Activated naive CD8-positive, alpha-beta T cell treated with anti-CD3 and anti-CD28 coated beads, Interleukin-2, amount 50 U/mL, for 24 hours (primary cell): Measurements from ENCODE around the gene USP44.

ENCODE experiments used
- ATAC-seq: fragments of 150-1000 bp; cut with Tn5 transposase; one replicate; pipeline ENCODE4 v1.10.0; 2021
- DNase-seq: peaks from one replicate; pipeline ENCODE4 v3.0.0; 2021
- H3K27ac Mint-ChIP-seq: one replicate; pipeline ENCODE4 v1.8.0; 2021; ENCODE audit warnings: mild to moderate bottlenecking, mixed read lengths
- H3K27me3 Mint-ChIP-seq: one replicate; pipeline ENCODE4 v1.8.0; 2021; ENCODE audit warnings: mixed read lengths
- H3K36me3 Mint-ChIP-seq: one replicate; pipeline ENCODE4 v1.8.0; 2021; ENCODE audit warnings: low read depth, mixed read lengths
- H3K4me1 Mint-ChIP-seq: one replicate; pipeline ENCODE4 v1.8.0; 2021; ENCODE audit warnings: mixed read lengths
- H3K4me3 Mint-ChIP-seq: one replicate; pipeline ENCODE4 v1.8.0; 2021; ENCODE audit warnings: mild to moderate bottlenecking, moderate library complexity, mixed read lengths
- H3K9me3 Mint-ChIP-seq: one replicate; pipeline ENCODE4 v1.8.0; 2021; ENCODE audit warnings: mixed read lengths

USP44 gene

DNA sequence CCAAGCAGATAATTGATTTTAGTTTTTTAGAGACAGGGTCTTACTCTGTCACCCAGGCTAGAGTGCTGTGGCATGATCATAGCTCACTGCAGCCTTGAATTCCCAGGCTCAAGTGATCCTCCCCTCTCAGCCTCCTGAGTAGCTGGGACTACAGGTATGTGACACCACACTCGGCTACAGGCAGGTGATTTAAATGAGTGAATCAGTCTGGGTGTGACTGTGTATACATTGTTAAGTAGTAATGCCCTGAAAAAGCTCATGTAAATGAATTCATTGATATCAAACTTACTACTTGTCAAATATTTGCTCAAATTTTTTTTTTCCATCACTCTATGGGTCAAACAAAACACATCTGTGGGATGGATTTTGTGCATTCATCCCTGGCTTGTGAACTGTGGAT lies 6.3 kb upstream of the USP44 start:
- peaks cover 2% of the 10 kb centered on the region for H3K36me3 Mint-ChIP-seq
- no peak for ATAC-seq

DNA sequence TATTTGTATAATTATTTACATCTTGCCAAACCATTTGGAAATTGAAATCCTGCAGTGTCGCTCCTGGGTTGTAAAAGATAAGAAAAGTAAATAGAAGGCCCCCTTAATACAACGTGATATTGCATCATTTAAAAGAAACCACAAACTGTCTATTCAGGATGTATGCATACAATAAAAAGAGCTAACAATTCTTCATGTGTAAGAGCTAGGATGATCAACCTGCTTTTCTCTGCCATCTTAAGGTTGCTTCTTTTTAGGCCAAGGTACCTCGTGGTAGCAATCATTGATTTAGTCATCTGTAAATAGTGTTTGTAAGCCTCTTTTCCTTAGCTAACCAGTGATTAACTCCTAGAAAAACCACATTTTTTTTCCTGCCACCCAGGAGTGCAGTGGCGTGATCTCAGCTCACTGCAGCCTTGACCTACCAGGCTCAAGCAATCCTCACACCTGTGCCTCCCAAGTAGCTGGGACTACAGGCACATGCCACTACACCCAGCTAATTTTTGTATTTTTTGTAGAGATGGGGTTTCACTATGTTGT lies 3.3 kb upstream of the USP44 start:
- DNase-seq (no peak), ATAC-seq (peak; percentile 20)
- Mint-ChIP-seq H3K27ac (peak overlapping the region; percentile 69), H3K9me3 (peaks cover 2% of the 10 kb centered on the region), H3K27me3 (no peaks in the 10 kb centered on the region), H3K4me3 (no peak overlapping the region), H3K4me1 (peaks cover 42% of the 10 kb centered on the region), H3K36me3 (peaks cover 4% of the 10 kb centered on the region)

More for the DNA sequence above, 6.3 kb upstream of the USP44 start:
- Mint-ChIP-seq H3K9me3 (no peaks in the 10 kb centered on the region), H3K4me3 (no peak overlapping the region), H3K4me1 (peaks cover 21% of the 10 kb centered on the region), H3K27me3 (no peaks in the 10 kb centered on the region), H3K27ac (no peak overlapping the region)
- no peak for DNase-seq

- peak; percentile 12 for ATAC-seq
- Mint-ChIP-seq H3K9me3 (peaks cover 8% of the 10 kb centered on the region), H3K36me3 (peaks cover 9% of the 10 kb centered on the region), H3K27ac (peak overlapping the region; percentile 90), H3K27me3 (no peaks in the 10 kb centered on the region), H3K4me1 (peaks cover 47% of the 10 kb centered on the region), H3K4me3 (peak overlapping the region; percentile 84)
- peak; percentile 33 for DNase-seq
Measured at GRCh38 chr12:95553197-95553943, 2.1 kb upstream of the USP44 start.

DNA sequence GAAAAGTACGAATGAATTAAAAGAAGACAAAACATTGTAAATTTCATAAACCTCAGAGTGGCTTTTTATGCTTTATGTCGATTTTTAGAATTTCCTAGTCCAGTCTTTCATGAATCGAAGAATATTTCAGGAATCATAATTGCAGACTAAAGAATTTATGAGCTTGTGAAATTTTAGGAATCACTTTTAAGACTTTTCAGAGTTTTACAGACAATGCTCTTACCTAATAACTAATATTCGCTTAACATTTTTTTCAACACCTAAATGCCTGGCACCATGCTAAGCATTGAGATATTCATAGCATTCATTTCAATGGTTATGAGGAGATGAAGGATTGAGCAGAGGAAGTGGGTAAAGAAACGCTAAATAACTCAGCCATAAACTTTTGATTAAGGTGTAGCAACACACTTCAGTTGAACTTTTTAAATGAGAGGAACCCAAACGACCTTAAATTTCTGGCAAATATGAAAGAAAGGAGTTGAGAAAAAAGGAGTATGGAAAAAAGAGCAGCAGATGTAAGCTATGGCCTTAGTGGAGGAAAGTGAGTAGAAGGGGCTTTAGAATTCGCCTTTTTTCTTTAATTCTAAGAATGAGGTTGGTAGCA lies 739 bp upstream of the USP44 start:
- peak overlapping the region; percentile 84 for H3K4me3 Mint-ChIP-seq
- H3K9me3 Mint-ChIP-seq = peaks cover 8% of the 10 kb centered on the region
- ATAC-seq = no peak
- no peaks in the 10 kb centered on the region for H3K27me3 Mint-ChIP-seq
- peaks cover 57% of the 10 kb centered on the region for H3K4me1 Mint-ChIP-seq
- peaks cover 9% of the 10 kb centered on the region for H3K36me3 Mint-ChIP-seq
- H3K27ac Mint-ChIP-seq = peak overlapping the region; percentile 90
- DNase-seq = no peak

DNA sequence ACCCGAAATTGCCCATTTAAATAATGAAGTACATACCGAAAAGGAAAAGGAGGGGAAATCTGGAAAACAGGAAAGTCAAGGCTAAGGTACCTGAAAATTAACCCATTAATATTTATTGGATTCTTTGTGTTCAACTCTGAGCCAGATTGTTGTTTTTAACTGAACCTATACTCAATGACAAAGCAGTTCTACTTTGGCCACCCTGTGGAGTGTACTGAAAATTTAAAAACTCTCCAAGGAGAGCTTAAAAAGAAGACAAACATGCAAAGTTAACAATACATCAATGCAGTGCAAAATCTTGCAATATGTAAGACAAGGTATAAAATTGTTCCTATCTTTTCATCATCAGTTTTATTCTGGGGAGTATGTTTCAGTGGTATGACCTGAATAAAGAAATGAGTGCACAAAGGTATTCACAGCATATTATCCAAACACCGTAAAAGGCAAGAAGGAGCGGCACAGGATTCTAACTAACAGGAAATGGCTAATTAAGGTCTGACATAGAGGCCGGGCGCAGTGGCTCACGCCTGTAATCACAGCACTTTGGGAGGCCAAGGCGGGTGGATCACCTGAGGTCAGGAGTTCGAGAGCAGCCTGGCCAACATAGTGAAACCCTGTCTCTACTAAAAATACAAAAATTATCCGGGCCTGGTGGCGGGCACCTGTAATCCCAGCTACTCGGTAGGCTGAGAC lies 1.7 kb downstream of the USP44 start:
- no peaks in the 10 kb centered on the region for H3K27me3 Mint-ChIP-seq

GRCh38 chr12:95548539-95549391 lies 2.5 kb downstream of the USP44 start:
- no peaks in the 10 kb centered on the region for H3K27me3 Mint-ChIP-seq
- H3K9me3 Mint-ChIP-seq = peaks cover 8% of the 10 kb centered on the region
- H3K27ac Mint-ChIP-seq = peak overlapping the region; percentile 84
- H3K4me3 Mint-ChIP-seq = peak overlapping the region; percentile 87
- DNase-seq = peak; percentile 76
- ATAC-seq = peak; percentile 66
- H3K36me3 Mint-ChIP-seq = peaks cover 9% of the 10 kb centered on the region
- H3K4me1 Mint-ChIP-seq = peaks cover 66% of the 10 kb centered on the region

More for the DNA sequence above, 1.7 kb downstream of the USP44 start:
- Mint-ChIP-seq H3K9me3 (peaks cover 8% of the 10 kb centered on the region), H3K4me3 (peak overlapping the region; percentile 87), H3K27ac (peak overlapping the region; percentile 84), H3K36me3 (peaks cover 9% of the 10 kb centered on the region), H3K4me1 (peaks cover 72% of the 10 kb centered on the region)
- no peak for DNase-seq
- no peak for ATAC-seq

- H3K9me3 Mint-ChIP-seq = peaks cover 8% of the 10 kb centered on the region
- H3K27me3 Mint-ChIP-seq = no peaks in the 10 kb centered on the region
- peaks cover 60% of the 10 kb centered on the region for H3K4me1 Mint-ChIP-seq
- peak; percentile 50 for DNase-seq
- H3K36me3 Mint-ChIP-seq = peaks cover 9% of the 10 kb centered on the region
- H3K4me3 Mint-ChIP-seq = peak overlapping the region; percentile 87
- peak overlapping the region; percentile 84 for H3K27ac Mint-ChIP-seq
- peak; percentile 41 for ATAC-seq
Measured at GRCh38 chr12:95548056-95548538, 3.2 kb downstream of the USP44 start.

DNA sequence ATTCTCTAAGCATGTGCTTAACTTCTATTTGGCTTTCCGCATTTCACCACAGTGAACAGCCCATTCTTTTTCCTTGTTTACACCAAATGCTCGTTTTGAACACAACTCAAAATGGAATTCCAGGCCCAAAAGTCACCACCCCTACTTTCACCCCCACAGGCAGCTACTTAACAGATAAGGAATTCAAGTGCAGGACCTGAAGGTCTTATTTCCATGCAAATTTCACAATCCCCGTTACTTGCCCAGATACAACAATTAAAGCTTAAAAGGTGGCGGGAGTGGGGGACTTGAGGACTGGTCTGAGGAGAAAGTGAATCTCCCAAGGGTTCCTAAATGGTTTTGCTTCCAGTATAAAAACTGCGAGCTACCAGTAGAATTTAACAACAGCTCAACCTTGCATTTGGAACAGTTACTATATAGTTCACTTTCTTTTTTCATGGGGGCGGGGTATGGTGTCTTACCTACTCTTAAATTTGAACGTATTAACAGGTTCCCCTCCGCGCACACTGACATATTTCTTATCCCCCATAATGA lies 3.7 kb downstream of the USP44 start:
- Mint-ChIP-seq H3K36me3 (peaks cover 7% of the 10 kb centered on the region), H3K4me1 (peaks cover 57% of the 10 kb centered on the region), H3K9me3 (peaks cover 8% of the 10 kb centered on the region), H3K27me3 (no peaks in the 10 kb centered on the region), H3K27ac (peak overlapping the region; percentile 84), H3K4me3 (peak overlapping the region; percentile 87)
- DNase-seq = no peak
- peak; percentile 27 for ATAC-seq

- DNase-seq = no peak
- peaks cover 7% of the 10 kb centered on the region for H3K36me3 Mint-ChIP-seq
- ATAC-seq = no peak
- peaks cover 48% of the 10 kb centered on the region for H3K4me1 Mint-ChIP-seq
- H3K9me3 Mint-ChIP-seq = peaks cover 8% of the 10 kb centered on the region
- no peak overlapping the region for H3K4me3 Mint-ChIP-seq
- H3K27me3 Mint-ChIP-seq = no peaks in the 10 kb centered on the region
- no peak overlapping the region for H3K27ac Mint-ChIP-seq
Measured at GRCh38 chr12:95546491-95546813, 4.8 kb downstream of the USP44 start.

DNA sequence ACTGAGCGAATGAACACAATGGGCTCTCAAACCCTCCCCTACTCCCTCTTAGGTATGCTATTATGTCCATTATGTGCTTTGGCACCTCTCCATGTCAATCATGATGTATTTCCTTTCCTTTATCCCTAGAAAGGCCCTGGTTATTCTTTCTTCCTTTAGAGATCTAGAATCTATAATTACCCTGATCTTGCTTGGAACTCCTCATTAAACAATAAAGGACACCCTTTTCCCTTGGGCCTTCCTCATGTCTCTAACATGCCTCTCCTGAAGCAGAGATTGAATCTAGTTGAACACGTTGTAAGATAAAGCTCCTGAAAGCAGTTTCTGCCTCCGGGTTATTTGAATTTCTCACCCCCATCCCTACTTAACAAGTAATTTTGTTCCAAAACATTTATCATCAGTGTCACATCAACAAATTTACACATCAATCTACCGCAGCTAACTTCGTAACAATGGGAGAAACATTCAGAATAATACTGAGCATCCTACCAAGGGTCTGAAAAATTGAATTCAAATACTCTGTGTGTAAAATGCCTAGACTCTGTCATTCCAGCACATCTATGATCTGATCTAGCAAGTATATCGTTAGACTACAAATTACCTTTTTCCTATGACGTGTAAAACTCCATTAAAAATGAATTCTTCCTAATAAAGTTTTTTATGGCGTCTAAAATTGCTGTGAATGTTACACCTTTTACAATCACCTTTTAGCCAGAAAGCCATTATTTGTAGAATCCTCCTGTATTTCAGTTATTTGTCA lies 5.4 kb downstream of the USP44 start:
- DNase-seq = no peak
- no peaks in the 10 kb centered on the region for H3K27me3 Mint-ChIP-seq
- peaks cover 42% of the 10 kb centered on the region for H3K4me1 Mint-ChIP-seq
- ATAC-seq = no peak
- H3K27ac Mint-ChIP-seq = no peak overlapping the region
- no peak overlapping the region for H3K4me3 Mint-ChIP-seq
- H3K9me3 Mint-ChIP-seq = peaks cover 8% of the 10 kb centered on the region
- peaks cover 7% of the 10 kb centered on the region for H3K36me3 Mint-ChIP-seq

DNA sequence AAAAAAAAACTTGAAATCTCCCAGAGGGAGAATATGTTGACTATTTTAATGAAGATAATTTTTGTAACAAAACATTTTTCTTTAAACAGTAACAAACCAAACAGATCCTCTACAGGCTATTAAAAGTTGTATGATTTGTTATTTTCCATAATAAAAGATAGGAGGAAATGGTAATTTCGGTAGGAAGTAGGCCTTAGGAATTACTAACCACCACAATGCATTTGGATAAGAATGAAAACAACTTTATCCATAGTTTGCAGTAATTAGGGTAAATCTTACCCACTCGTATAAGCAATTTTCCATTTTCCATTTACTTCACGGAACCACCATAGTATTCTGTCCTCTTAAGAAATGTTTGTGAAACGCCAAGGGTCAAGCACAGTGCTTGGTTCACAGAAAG lies 6.0 kb downstream of the USP44 start:
- H3K9me3 Mint-ChIP-seq = peaks cover 8% of the 10 kb centered on the region
- H3K36me3 Mint-ChIP-seq = peaks cover 7% of the 10 kb centered on the region
- ATAC-seq (no peak), DNase-seq (no peak)
- H3K27me3 Mint-ChIP-seq = no peaks in the 10 kb centered on the region
- peaks cover 38% of the 10 kb centered on the region for H3K4me1 Mint-ChIP-seq
- no peak overlapping the region for H3K4me3 Mint-ChIP-seq
- no peak overlapping the region for H3K27ac Mint-ChIP-seq

DNA sequence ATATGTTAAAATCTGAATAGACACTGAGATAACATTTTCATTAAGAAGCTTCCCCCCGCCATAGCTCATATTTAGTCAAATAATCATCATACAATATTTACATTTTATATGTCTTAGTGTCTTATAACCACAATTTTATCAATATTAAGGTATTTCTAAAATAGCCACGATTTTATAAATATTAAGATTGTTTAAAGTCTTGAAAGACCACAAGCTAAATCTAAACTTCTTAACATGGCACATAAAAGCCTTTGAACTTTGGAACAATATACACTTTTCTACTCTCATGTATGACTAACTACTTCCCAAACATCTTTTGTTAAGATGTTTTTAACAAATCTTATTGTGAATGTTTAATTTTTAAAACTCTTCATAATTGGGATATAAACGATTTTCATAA lies 6.5 kb downstream of the USP44 start:
- H3K36me3 Mint-ChIP-seq = peaks cover 7% of the 10 kb centered on the region
- peaks cover 38% of the 10 kb centered on the region for H3K4me1 Mint-ChIP-seq
- ATAC-seq (no peak), DNase-seq (no peak)
- H3K4me3 Mint-ChIP-seq = no peak overlapping the region
- no peak overlapping the region for H3K27ac Mint-ChIP-seq
- no peaks in the 10 kb centered on the region for H3K27me3 Mint-ChIP-seq
- H3K9me3 Mint-ChIP-seq = peaks cover 7% of the 10 kb centered on the region

GRCh38 chr12:95543305-95543704 lies 8.0 kb downstream of the USP44 start:
- DNase-seq = no peak
- no peak for ATAC-seq
- H3K9me3 Mint-ChIP-seq = no peaks in the 10 kb centered on the region
- H3K4me3 Mint-ChIP-seq = no peak overlapping the region
- H3K27ac Mint-ChIP-seq = no peak overlapping the region
- H3K27me3 Mint-ChIP-seq = no peaks in the 10 kb centered on the region
- no peaks in the 10 kb centered on the region for H3K36me3 Mint-ChIP-seq
- H3K4me1 Mint-ChIP-seq = peaks cover 31% of the 10 kb centered on the region
